ENCODE measurements around the gene COQ7.

- TF ChIP-seq, protein P1, sequence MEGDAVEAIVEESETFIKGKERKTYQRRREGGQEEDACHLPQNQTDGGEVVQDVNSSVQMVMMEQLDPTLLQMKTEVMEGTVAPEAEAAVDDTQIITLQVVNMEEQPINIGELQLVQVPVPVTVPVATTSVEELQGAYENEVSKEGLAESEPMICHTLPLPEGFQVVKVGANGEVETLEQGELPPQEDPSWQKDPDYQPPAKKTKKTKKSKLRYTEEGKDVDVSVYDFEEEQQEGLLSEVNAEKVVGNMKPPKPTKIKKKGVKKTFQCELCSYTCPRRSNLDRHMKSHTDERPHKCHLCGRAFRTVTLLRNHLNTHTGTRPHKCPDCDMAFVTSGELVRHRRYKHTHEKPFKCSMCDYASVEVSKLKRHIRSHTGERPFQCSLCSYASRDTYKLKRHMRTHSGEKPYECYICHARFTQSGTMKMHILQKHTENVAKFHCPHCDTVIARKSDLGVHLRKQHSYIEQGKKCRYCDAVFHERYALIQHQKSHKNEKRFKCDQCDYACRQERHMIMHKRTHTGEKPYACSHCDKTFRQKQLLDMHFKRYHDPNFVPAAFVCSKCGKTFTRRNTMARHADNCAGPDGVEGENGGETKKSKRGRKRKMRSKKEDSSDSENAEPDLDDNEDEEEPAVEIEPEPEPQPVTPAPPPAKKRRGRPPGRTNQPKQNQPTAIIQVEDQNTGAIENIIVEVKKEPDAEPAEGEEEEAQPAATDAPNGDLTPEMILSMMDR (IDR thresholded peaks at IDR 0.05; ENCODE audit: insufficient read depth, low read length, poor library complexity, severe bottlenecking) = no peak
- TF ChIP-seq EZH2phosphoT487 (conservative IDR thresholded peaks at IDR 0.05; ENCODE audit: low read length) = no peak
Observed at GRCh38 chr16:19068237-19068815, 912 bp downstream of the COQ7 start.
